ENCODE results near the gene ONECUT3. TPM values are rescaled to one million over a fixed set of nuclear protein-coding genes. Genes with fewer than 3 reads are reported as not detected.
A peak's percentile ranks its signal among the peaks of the same experiment; 100 is the strongest.

Gene ONECUT3
- total and polyA plus RNA-seq, 12 donors: under 0.01 TPM; not detected in 11

DNA sequence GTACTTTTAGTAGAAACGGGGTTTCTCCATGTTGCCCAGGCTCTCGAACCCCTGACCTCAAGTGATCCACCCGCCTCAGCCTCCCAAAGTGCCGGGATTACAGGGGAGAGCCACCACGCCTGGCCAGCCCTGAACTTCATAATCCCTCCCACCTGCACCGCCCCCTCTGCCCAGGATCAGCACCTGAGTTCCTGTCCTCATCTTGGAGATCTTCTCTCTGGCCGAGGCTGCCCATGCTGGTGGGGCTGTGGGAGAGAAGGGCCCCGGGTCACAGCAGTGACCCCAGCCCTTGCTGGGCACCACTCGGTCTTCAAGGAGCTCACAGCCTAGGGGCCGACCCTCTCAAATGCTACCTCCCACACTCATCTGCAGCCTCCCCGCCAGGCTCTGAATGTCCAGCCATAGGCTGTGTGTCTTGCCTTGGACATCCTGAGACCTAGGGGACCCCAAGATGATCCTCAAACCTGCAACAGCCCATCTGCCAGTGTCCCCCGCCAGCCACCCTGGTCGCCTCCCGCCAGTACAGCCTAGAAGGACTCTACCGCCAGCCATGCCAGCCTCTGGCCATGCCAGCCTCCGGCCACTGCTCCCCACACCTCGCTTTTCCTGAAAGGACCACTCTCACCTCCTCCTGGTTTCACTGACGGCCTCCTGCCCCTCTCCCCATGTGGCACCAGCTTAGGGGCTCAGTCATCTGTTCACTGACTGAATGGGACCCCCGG, 57.3 kb downstream of the ONECUT3 start:
- Histone ChIP-seq H3K27me3 (no peaks in the 10 kb centered on the region), H3K27ac (peak overlapping the region in 1 of 5 donors; percentile 66), H3K4me3 (no peak overlapping the region), H3K9me3 (replicated peaks in 1 of 3) (no peaks in the 10 kb centered on the region), H3K4me1 (replicated peaks in 1 of 2) (peaks cover 12 to 24% of the 10 kb centered on the region in 2 donors), H3K36me3 (replicated peaks in 1 of 2) (peaks cover 0 to 8% of the 10 kb centered on the region in 2 donors)
- intact Hi-C loops (cut with DNase I): loop anchor here in 1 of 2 donors (10.0 kb wide), 1 partner anchor 266 kb away; no protein-coding TSS in a partner anchor
- TF ChIP-seq POLR2A (IDR thresholded peaks at IDR 0.05): no peak
- TF ChIP-seq, protein P1, sequence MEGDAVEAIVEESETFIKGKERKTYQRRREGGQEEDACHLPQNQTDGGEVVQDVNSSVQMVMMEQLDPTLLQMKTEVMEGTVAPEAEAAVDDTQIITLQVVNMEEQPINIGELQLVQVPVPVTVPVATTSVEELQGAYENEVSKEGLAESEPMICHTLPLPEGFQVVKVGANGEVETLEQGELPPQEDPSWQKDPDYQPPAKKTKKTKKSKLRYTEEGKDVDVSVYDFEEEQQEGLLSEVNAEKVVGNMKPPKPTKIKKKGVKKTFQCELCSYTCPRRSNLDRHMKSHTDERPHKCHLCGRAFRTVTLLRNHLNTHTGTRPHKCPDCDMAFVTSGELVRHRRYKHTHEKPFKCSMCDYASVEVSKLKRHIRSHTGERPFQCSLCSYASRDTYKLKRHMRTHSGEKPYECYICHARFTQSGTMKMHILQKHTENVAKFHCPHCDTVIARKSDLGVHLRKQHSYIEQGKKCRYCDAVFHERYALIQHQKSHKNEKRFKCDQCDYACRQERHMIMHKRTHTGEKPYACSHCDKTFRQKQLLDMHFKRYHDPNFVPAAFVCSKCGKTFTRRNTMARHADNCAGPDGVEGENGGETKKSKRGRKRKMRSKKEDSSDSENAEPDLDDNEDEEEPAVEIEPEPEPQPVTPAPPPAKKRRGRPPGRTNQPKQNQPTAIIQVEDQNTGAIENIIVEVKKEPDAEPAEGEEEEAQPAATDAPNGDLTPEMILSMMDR (IDR thresholded peaks at IDR 0.05): no peak
- WGBS, 4 donors: 90 to 97% (median 94%) methylated on average over 15 to 19 of the region's 19 CpGs
- peak in 2 of 7 donors; percentile 25 to 43 for DNase-seq

DNA sequence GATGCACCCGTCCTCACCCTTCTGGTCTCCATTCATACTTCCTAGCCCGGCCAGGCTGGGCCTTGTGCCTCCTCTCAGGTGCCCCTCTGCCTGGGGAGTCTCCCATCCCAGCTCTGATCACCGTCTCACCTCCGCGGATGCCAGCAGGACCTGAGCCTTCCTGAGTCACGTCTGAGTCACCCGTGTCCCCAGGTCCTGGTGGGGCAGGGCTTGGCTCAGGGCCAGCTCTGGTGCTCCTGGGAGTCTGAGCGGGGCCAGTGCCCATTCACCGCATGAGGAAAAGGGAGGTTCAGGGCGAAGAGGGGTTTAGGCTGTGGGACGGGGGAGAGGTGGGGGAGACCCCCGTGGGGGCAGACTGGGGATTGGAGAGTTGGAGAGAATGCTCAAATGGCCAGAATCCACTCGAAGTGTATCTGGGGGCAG, 58.2 kb downstream of the ONECUT3 start:
- peak; percentile 92 to 97 (median 95) for DNase-seq
- peaks cover 12 to 24% of the 10 kb centered on the region in 2 donors for H3K4me1 ChIP-seq (replicated peaks in 1 of 2)
- peak overlapping the region in 4 of 5 donors; percentile 66 to 85 (median 76) for H3K27ac ChIP-seq
- intact Hi-C loops (cut with DNase I): loop anchor here in 1 of 2 donors (10.0 kb wide), 1 partner anchor 267 kb away; no protein-coding TSS in a partner anchor
- TF ChIP-seq POLR2A (IDR thresholded peaks at IDR 0.05): no peak
- TF ChIP-seq, protein P1 (IDR thresholded peaks at IDR 0.05): no peak
- 10 to 29% (median 15%) methylated on average over 6 to 13 of the region's 13 CpGs for WGBS, 4 donors
- no peaks in the 10 kb centered on the region for H3K27me3 ChIP-seq
- peak overlapping the region in 2 of 4 donors; percentile 31 to 48 for H3K4me3 ChIP-seq
- peaks cover 0 to 17% of the 10 kb centered on the region in 2 donors for H3K36me3 ChIP-seq (replicated peaks in 1 of 2)
- H3K9me3 ChIP-seq (replicated peaks in 1 of 3): no peaks in the 10 kb centered on the region

DNA sequence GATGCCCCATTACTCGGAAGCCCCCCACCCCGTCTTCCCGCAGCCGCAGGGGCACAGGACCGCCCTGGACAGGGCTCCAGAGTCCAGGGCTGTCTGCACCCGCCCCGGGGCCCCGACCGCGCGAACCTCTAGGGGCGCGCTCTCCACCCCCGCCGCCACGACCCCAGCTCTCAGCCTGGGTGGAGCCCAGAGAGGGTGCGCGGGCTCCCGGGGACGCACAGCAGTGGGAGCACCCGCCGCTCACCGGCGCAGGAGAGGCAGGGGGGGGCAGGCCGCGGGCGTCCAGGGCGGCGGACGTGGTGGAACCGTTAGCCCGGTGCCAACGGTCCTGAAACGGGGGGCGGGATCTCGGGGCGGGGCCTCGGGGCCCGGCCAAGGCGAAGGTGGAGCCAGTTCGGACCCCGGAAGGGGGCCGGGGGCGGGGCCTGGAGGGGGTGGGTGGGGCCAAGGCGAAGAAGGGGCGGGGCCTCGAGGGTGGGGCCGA, 58.7 kb downstream of the ONECUT3 start, which contains the start of gene ATP8B3:
TSS of gene ATP8B3 (minus strand) at position 335 of the 484 bp plus-strand sequence. CDS start 540 bp downstream, outside the sequence.
- DNase-seq: no peak
- intact Hi-C loops (cut with DNase I): loop anchor here in 1 of 2 donors (10.0 kb wide), 1 partner anchor 267 kb away; no protein-coding TSS in a partner anchor
- TF ChIP-seq, protein P1 (IDR thresholded peaks at IDR 0.05): peak in 5 of 6 experiments; percentile 12 to 46 (median 26)
- TF ChIP-seq POLR2A (IDR thresholded peaks at IDR 0.05): no peak
- Histone ChIP-seq H3K9me3 (replicated peaks in 1 of 3) (no peaks in the 10 kb centered on the region), H3K27me3 (no peaks in the 10 kb centered on the region), H3K4me1 (replicated peaks in 1 of 2) (peaks cover 12 to 24% of the 10 kb centered on the region in 2 donors), H3K4me3 (peak within 1 kb of the TSS in 3 of 4 donors; percentile 10 to 48 (median 31)), H3K27ac (peak within 1 kb of the TSS in 4 of 5 donors; percentile 73 to 85 (median 78)), H3K36me3 (replicated peaks in 1 of 2) (peaks cover 0 to 22% of the 10 kb centered on the region in 2 donors)
- WGBS, 4 donors: 0 to 3% (median 1%) methylated on average over 5 to 48 of the region's 48 CpGs

Measured in adrenal gland (tissue), 12 donors.